GM21367 (cell line): Measurements from ENCODE around the gene PRSS16.
"Not testable (repeated sequence)": the region's sequence is repeated elsewhere in the genome, so short reads cannot be mapped to it uniquely, and the experiment has no call there.

ENCODE experiments used
- ATAC-seq: cut with Tn5 transposase; IDR thresholded peaks from one replicate; pipeline ENCODE4 v1.9.1; 2021; ENCODE audit not compliant: unreplicated experiment

Gene PRSS16, protein sequence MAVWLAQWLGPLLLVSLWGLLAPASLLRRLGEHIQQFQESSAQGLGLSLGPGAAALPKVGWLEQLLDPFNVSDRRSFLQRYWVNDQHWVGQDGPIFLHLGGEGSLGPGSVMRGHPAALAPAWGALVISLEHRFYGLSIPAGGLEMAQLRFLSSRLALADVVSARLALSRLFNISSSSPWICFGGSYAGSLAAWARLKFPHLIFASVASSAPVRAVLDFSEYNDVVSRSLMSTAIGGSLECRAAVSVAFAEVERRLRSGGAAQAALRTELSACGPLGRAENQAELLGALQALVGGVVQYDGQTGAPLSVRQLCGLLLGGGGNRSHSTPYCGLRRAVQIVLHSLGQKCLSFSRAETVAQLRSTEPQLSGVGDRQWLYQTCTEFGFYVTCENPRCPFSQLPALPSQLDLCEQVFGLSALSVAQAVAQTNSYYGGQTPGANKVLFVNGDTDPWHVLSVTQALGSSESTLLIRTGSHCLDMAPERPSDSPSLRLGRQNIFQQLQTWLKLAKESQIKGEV

DNA sequence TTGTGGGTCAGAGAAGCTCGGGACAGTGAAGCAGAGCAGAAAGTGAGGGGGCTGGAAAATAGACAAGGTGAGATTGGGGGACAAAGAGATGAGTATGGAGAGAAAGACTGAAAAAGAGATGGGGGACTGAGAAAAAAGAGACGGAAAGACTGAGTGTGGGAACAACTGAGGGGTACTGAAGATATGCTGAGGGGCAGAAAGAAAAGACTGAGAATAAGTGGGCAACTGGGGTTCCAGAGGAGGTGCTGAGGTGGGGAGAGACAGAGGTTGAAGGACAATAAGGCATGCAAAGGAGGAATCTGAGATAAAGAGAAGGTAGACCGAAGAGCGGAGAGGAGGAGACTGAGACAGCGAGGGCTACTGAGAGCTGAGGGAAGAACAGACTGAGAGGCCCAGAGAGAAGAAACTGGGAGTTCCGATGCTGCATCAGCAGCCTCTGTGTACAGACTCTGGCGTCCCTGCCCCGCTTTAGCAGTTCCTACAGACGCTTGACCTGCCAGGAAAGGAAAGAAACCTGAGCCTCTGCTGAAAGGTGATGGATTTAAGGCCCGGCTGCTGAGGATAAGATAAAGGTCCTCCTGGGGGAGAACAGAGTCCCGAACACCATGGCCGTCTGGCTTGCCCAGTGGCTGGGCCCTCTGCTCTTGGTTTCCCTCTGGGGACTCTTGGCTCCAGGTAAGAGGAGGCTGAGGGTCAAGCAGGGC is at the start of gene PRSS16:
Gene PRSS16, plus strand, starts transcription at position 569 of the 704 bp plus-strand sequence. Its CDS starts 37 bp downstream, at position 606.
- ATAC-seq, result no peak

DNA sequence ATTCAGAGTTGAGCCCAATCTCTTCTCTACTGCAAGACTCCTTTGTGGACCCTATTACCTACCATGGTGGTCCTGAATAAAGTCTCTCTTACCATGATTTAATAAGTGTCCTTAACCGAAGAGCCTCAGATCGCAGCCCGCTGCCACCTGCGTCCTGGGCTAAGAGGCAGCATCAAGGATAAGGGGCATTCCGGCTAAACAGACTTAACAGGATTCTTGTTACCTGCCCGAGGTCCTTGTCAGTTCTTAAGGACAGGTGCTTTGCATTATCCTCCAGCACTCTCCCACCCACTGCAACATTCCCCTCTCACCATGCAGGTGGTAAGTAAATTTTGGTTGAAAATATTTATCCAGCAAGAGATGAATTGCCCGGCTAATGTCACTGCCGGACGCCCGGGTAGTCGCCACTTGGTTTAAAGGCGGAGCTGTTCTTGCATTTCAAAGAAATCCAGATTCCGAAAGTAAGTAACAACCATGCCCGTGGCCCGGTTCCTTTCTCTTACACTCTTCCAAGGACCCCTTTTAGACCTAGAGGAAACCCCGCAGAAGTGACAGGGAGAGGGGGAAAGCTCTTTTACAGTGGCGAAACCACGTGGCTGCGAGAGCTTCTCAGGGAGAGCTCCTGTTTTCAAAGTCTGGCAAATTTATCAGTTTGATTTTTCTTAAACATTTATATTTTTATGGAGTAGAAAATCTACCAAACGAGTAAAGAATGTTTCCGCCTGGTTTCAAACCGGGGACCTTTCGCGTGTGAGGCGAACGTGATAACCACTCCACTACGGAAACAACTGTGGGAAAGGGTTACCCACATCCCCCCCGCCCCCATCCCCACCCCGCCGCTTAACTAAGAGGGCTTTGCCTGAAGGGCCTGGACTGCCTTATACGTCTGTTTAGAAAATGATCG is 41.9 kb upstream of the PRSS16 start:
- ATAC-seq, result no peak

DNA sequence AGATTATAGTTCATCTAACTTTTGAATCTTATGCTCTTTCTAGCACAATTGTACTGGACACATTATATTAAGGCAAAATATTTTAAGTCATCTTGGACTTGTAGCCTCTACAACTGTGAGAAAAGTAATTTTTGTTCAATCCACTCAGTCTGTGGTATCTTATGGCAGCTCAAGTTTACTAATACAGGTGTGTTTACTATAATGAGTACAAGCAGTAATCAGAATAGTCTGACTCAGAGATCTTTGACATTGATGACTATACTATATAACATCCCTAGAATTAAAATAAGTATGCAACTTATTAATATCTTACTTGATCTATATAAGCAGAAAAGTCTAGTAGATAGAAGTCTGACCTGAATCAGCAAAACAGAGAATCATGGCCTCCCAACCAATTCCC is 40.7 kb upstream of the PRSS16 start:
- ATAC-seq, result no peak

DNA sequence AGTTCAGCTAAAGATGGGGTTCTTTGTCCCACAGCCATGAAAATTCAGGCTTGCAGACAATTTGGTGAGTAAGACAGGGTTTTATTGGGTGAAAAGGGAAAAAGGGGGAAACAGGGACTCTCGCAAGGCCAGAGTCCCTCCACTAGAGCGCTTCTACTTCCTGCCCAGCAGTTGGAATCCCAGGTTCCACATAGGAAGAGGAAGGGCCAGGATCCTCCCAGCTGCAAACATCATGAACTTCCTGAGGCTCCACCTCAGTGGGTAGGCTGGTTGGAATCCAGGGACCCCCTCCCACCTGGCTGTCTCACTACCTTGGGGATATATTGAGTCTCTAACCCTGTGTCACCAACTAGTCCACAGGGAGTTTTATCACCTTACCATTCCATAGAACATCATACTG is 39.5 kb upstream of the PRSS16 start:
- no peak for ATAC-seq

DNA sequence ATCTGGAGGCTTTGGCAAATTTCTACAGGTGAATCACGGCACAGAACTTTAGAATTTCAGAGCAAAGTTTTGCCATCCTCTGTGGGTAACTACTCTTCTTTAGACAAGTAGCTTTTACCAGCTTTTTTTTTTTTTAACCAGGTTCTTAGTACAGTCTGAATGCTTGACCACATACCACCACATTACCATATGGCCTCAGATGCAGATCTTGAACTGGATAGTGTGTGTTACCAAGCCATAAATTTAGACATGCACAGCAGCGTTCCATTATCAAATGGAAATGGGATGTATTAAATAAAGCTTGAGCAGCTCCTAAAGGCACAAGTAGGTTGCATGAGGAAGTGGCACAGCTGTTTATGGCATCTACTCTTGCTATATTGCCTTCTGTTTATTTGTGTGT is 38.3 kb upstream of the PRSS16 start:
- no peak for ATAC-seq

DNA sequence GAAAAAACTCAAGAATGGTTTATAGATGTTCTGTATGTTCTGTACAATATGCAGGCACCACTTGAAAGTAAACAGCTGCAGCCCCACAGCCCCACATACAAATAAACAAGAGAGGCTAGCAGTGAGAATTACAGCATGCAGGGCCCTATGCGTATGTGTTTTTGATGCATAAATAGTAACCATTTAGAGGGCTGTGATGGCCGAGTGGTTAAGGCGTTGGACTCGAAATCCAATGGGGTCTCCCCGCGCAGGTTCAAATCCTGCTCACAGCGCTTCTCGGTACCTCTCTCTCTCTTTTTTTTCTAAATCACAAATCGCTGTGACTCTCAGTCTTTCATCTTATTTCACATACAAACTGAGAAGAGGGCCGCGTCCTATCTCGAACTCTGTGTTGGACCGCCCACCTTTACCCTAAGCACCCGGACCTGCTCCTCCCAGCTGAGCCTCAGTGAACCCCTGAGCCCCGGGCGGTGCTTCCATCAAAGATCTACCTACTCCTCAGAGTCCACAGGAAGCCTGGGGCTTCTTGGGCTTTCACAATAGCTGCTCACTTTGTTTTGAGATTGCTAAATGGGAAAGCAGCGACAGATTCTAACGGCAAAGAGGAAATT is 37.7 kb upstream of the PRSS16 start:
- no peak for ATAC-seq

DNA sequence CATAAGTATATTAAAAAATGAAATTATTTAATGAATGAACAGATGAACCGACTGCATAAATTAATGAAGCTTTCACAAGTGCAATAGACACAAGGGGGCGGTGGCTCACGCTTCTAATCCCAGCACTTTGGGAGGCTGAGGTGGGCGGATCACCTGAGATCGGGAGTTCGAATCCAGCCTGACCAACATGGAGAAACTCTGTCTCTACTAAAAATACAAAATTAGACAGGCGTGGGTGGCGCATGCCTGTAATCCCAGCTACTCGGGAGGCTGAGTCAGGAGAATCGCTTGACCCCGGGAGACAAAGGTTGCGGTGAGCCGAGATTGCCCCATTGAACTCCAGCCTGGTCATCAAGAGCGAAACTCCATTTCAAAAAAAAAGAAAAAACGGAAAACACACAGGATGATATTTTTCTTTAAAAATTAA is 34.4 kb upstream of the PRSS16 start:
- not testable (repeated sequence) for ATAC-seq

DNA sequence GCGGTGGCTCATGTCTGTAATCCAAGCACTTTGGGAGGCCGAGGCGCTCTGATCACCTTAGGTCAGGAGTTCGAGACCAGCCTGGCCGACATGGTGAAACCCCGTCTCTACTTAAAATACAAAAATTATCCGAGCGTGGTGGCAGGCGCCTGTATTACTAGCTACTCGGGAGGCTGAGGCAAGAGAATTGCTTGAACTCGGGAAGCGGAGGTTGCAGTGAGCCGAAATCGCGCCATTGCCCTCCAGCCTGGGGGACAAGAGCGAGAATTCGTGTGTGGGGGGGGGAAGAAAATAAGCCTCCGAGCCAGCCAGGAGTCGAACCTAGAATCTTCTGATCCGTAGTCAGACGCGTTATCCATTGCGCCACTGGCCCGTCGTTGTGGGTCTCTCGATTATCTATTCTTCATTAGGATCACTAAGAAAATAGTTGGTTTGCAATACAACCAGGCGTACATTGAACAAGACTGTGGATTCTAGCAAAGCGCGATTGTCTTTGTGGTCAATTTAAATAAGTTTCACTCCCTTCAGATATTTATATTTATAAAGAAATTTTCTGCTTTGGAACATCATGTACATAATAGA is 33.9 kb upstream of the PRSS16 start:
- ATAC-seq, result no peak

DNA sequence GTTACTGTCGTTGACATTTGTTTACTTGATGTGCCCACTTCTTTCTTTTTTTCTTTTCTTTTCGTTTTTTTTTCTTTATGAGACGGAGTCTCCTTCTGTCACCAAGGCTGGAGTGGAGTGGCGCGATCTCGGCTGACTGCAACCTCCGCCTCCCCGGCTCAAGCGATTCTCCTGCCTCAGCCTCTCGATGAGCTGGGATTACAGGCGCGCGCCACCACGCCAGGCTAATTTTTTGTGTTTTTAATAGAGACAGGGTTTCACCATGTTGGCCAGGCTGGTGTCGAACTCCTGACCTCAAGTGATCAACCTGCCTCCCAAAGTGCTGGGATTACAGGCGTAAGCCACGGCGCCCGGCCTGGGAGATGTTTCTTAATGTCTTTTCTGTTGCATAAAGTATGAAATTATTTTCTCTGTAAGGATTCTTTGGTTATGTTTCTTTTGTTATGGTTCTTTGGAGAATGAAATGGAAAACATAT is 33.3 kb upstream of the PRSS16 start:
- ATAC-seq, result no peak

DNA sequence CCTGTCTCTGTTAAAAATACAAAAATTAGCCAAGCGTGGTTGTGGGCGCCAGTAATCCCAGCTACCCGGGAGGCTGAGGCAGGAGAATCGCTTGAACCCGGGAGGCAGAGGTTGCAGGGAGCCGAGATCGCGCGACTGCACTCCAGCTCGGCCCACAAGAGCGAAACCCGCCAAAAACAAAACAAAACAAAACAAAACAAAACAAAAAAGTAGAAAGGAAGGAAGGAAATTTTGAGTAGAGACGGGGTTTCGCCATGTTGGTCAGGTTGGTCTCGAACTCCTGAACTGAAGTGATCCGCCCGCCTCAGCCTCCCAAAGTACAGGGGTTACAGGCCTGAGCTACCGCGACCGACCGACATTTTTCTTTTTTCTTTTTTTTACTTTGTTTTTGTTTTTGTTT is 30.6 kb upstream of the PRSS16 start:
- ATAC-seq, result no peak

DNA sequence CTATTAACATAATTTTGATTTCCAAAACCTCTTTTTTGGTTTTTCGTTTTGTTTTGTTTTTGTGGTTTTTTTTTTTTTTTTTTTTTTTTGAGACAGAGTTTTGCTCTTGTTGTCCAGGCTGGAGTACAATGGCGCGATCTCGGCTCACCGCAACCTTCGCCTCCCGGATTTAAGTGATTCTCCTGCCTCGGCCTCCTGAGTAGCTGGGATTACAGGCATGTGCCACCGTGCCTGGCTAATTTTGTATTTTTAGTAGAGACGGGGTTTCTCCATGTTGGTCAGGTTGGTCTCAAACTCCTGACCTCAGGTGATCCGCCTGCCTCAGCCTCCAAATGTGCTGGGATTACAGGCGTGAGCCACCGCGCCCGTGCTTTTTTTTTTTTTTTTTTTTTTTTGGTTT is 24.5 kb upstream of the PRSS16 start:
- not testable (repeated sequence) for ATAC-seq

DNA sequence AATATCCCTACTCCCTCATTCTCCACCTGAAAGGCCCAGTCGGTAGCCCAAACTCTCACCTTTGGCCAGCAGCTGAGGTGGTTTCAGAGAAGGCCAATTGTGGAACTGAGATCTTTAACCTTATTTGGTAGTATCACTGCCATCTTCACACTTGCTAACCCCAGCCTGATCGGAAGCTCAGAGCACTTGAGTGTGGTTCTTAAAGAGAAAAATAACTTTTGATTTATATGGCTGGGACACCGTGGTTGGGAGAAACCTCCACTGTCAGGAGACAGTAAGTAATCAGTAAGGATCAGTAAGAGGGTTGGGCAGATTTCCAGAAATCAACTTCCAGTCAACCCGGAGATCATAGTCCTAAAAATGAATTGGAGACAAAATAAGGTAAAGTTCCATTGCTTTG is 22.8 kb upstream of the PRSS16 start:
- ATAC-seq, result no peak

DNA sequence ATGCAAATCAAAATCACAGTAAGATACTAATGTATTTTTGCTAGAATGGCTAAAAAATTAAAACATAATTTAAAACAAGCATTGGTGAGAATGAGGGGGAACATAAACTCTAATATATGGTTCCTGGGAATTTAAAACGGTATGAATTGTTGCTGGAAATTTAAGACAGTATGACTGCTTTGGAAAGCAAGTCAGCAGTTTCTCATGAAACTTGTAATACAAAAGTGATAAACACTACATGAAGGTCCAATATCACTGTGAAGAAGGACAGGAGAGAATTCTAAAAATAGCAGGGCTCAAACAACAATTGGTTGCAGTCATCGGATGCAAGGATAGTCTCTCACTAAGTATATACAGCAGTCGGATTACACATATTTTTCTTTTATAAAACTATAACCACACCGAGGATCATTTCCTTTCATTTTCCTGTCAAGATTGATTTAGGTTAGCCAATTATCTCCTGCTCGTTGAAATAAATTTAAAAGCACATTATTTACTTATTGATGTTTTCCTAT is 18.5 kb upstream of the PRSS16 start:
- ATAC-seq, result no peak

DNA sequence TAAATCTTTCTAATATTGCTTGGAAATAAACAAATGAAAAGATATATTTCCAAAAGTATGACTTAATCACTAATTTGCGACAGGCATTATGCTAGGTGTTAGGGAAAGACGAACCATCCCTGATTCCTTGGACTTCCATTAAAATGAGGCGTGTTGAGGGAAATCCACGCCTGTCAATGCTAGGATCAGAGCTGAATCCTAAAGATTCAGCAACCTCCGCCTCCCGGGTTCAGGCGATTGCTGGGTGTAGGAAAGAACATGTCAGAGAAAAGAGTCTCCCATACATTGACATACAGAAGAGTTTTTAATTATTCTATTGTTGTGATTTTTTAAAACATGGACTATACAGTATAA is 16.8 kb upstream of the PRSS16 start:
- no peak for ATAC-seq

DNA sequence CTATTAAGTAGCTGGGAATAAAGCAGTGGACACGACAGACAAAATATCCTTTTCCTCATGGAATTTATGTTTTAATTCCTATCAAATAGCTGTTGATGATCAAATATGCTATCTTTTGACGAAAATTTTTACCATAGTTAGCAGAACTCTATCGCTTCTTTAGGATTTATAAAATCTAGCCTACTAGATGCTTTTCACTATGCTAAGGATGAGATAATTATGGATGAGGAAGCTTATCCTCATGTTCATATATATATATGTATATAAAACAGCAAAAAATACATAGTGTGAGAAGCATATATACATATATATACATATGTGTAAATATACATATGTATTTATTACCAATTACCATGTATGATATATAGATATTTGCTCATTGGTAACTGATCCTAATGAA is 12.9 kb upstream of the PRSS16 start:
- no peak for ATAC-seq

DNA sequence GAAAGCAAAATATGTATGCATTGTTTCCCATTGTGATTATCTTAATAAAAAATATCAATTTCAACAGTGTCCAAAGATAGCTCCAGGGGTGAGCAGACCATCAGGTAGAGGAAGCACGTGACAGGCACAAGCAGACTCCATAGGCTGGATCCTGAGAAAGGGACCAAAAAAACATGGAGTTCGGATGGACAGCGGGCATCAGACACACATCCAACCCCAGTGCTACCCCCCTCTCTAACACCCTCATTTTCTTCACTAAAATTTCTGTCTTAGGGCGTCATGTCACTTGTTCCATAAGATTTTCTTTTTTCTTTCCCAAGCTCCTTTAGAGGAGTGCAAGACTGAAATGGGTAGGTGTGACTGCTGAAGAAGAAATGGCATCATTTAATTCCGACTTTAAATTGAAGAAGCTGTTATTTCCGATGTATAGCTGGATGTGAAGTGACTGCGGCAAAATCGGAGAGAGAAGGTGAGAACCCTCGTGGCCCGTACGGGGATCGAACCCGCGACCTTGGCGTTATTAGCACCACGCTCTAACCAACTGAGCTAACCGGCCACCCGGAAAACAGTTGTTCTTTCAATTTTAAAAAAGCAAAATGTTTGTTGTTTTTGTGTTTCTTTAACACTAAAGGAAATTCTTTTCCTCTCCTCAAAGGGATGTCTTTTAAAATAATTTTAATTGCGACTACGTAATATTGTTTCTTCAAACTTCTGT is 10.3 kb upstream of the PRSS16 start:
- no peak for ATAC-seq

DNA sequence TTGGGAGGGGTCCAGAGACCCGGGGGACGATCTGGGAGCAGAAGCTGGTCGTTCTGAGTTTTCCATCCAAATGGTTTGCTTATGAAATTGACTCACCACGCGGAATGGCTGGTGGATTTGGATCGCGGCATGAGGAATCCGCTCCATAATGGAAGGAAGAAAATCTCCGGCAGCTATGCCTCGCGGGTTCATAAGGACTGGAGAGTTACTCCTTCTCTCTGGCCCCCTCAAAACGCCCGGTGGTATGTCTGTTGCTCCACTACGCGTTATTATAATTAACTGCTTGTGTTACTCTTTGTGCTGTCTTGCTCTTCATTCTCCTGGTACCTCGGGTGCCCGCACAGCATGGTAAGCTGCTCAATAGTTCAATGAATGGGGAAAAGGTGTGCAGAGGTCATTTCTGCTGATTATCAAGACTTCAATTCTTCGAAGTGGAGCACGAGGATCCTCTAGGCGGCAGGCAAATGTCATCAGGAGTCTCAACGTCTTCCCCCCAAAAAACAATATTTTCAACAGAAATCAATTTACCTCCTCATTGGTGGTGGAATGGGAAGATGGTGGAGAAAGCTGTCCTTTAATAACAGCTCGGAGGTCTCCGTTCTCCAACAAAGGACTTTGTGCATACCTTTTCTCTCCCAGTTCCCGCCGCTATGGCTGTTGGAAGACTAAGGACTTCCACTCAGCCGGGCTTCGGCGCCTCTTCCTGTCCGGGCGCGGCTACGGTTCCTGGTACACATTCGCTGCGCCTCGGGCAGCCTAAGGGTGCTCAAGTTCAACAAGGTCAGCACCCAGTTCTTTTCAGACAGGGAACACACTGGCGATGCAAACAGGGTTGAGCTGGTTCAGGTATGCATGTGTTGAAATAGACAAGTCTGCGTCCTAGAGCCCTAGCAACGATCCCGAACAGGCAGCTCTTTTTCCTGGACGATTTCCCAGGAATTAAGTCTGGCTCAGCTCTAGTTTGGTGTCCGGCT is 9.2 kb upstream of the PRSS16 start:
- no peak for ATAC-seq

DNA sequence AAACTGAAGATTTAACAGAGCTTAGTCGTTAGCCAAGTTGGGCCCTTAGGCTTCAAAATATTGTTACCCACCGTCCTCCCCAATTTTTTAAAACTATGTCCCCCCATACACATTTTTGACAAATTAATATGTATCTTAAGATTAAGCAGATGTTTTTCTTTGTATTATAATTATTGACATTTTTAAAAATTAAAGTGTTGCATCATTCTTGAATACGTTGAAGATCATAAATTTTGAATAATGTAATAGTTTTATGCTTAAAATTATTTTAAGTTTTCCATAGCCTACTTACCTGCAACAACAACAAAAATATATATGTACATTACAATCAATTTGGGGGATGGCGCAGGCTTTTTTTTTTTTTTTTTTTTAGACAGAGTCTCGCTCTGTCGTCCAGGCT is 8.2 kb upstream of the PRSS16 start:
- ATAC-seq, result no peak
